Activated CD8-positive, alpha-beta memory T cell treated with anti-CD3 and anti-CD28 coated beads, Interleukin-2, amount 50 U/mL, for 1 hour (primary cell): Measurements from ENCODE around the gene UGT2B7.
"Not testable (repeated sequence)": the region's sequence is repeated elsewhere in the genome, so short reads cannot be mapped to it uniquely, and the experiment has no call there.

Experiments used
- DNase-seq: peaks from one replicate; pipeline ENCODE4 v3.0.0-alpha.2; 2020; ENCODE audit errors: extremely low read depth

UGT2B7 gene

GRCh38 chr4:69096111-69096656 is at the start of gene UGT2B7:
UGT2B7 (plus strand) TSS chr4:69096474; CDS start chr4:69096521, 47 bp downstream.
- no peak for DNase-seq

GRCh38 chr4:69049860-69050259 is 46.4 kb upstream of the UGT2B7 start:
- DNase-seq, result no peak

GRCh38 chr4:69050853-69051575 is 45.3 kb upstream of the UGT2B7 start:
- not testable (repeated sequence) for DNase-seq

- DNase-seq, result no peak
Observed at GRCh38 chr4:69051576-69051943, 44.7 kb upstream of the UGT2B7 start.

GRCh38 chr4:69053309-69053885 is 42.9 kb upstream of the UGT2B7 start:
- not testable (repeated sequence) for DNase-seq

GRCh38 chr4:69054033-69054432 is 42.2 kb upstream of the UGT2B7 start:
- DNase-seq, result not testable (repeated sequence)

- no peak for DNase-seq
Observed at GRCh38 chr4:69054578-69055200, 41.6 kb upstream of the UGT2B7 start.

- no peak for DNase-seq
Observed at GRCh38 chr4:69056150-69056549, 40.1 kb upstream of the UGT2B7 start.

GRCh38 chr4:69056921-69057550 is 39.2 kb upstream of the UGT2B7 start:
- DNase-seq, result no peak

GRCh38 chr4:69057620-69058409 is 38.5 kb upstream of the UGT2B7 start:
- DNase-seq, result no peak

- no peak for DNase-seq
Observed at GRCh38 chr4:69058410-69059059, 37.7 kb upstream of the UGT2B7 start.

GRCh38 chr4:69060651-69061308 is 35.5 kb upstream of the UGT2B7 start:
- DNase-seq, result no peak

GRCh38 chr4:69064391-69064790 is 31.9 kb upstream of the UGT2B7 start:
- no peak for DNase-seq

GRCh38 chr4:69066945-69067344 is 29.3 kb upstream of the UGT2B7 start:
- no peak for DNase-seq

- DNase-seq, result no peak
Observed at GRCh38 chr4:69069085-69069484, 27.2 kb upstream of the UGT2B7 start.

- no peak for DNase-seq
Observed at GRCh38 chr4:69070590-69070989, 25.7 kb upstream of the UGT2B7 start.

- no peak for DNase-seq
Observed at GRCh38 chr4:69071286-69071685, 25.0 kb upstream of the UGT2B7 start.

- DNase-seq, result no peak
Observed at GRCh38 chr4:69073375-69073774, 22.9 kb upstream of the UGT2B7 start.

GRCh38 chr4:69075061-69075792 is 21.0 kb upstream of the UGT2B7 start:
- no peak for DNase-seq

GRCh38 chr4:69078852-69079251 is 17.4 kb upstream of the UGT2B7 start:
- no peak for DNase-seq
